WERI-Rb-1 (cell line): ENCODE results near the gene CASP7.

Experiments used
- DNase-seq: peaks from one replicate; pipeline ENCODE4 v3.0.0-alpha.2; 2020
- H3K27ac ChIP-seq: fragments of 250-450 bp; sonication (Bioruptor Pico); 2 replicates; pipeline ENCODE4 v1.5.1; 2020; ENCODE audit warnings: mild to moderate bottlenecking, moderate library complexity
- H3K27me3 ChIP-seq: fragments of 250-450 bp; sonication (Bioruptor Pico); 2 replicates; pipeline ENCODE4 v1.5.1; 2021; ENCODE audit warnings: mild to moderate bottlenecking, low read depth, moderate library complexity; ENCODE audit not compliant: insufficient read depth, severe bottlenecking
- H3K36me3 ChIP-seq: fragments of 250-450 bp; sonication (Bioruptor Pico); 2 replicates; pipeline ENCODE4 v1.5.1; 2020; ENCODE audit warnings: mild to moderate bottlenecking, moderate library complexity
- H3K4me3 ChIP-seq: 2 replicates; pipeline ENCODE4 v1.5.1; 2011; ENCODE audit warnings: low read depth, mild to moderate bottlenecking, control low read depth, low read length
- H3K9me3 ChIP-seq: fragments of 250-450 bp; sonication (Bioruptor Pico); 2 replicates; pipeline ENCODE4 v1.5.1; 2021; ENCODE audit warnings: mild to moderate bottlenecking, moderate library complexity; ENCODE audit not compliant: severe bottlenecking
- CTCF ChIP-seq: IDR thresholded peaks from 2 replicates; pipeline ENCODE4 v1.5.1; 2011; ENCODE audit warnings: low read depth, mild to moderate bottlenecking, control low read depth, inconsistent platforms, low read length

CASP7 gene

GRCh38 chr10:113689057-113689456, 9.3 kb downstream of the CASP7 start:
- Histone ChIP-seq H3K9me3 (peaks cover 16% of the 10 kb centered on the region), H3K27me3 (no peaks in the 10 kb centered on the region), H3K36me3 (no peaks in the 10 kb centered on the region), H3K27ac (no peak overlapping the region), H3K4me3 (no peak overlapping the region)
- no peak for DNase-seq
- no peak for TF ChIP-seq CTCF

- peaks cover 16% of the 10 kb centered on the region for H3K9me3 ChIP-seq
- no peaks in the 10 kb centered on the region for H3K27me3 ChIP-seq
- no peak for TF ChIP-seq CTCF
- no peak overlapping the region for H3K4me3 ChIP-seq
- DNase-seq: no peak
- H3K36me3 ChIP-seq: no peaks in the 10 kb centered on the region
- no peak overlapping the region for H3K27ac ChIP-seq
Observed at GRCh38 chr10:113689574-113689973, 9.9 kb downstream of the CASP7 start.

GRCh38 chr10:113690749-113691148, 11.0 kb downstream of the CASP7 start:
- TF ChIP-seq CTCF: no peak
- H3K4me3 ChIP-seq: no peak overlapping the region

GRCh38 chr10:113691381-113691780, 11.7 kb downstream of the CASP7 start:
- H3K4me3 ChIP-seq: no peak overlapping the region
- H3K36me3 ChIP-seq: no peaks in the 10 kb centered on the region
- H3K9me3 ChIP-seq: peaks cover 16% of the 10 kb centered on the region
- no peaks in the 10 kb centered on the region for H3K27me3 ChIP-seq
- DNase-seq: no peak
- TF ChIP-seq CTCF: no peak
- no peak overlapping the region for H3K27ac ChIP-seq

More at GRCh38 chr10:113690749-113691148, 11.0 kb downstream of the CASP7 start:
- H3K36me3 ChIP-seq: no peaks in the 10 kb centered on the region
- H3K27me3 ChIP-seq: no peaks in the 10 kb centered on the region
- DNase-seq: no peak
- no peak overlapping the region for H3K27ac ChIP-seq
- peaks cover 16% of the 10 kb centered on the region for H3K9me3 ChIP-seq

GRCh38 chr10:113692271-113692670, 12.6 kb downstream of the CASP7 start:
- no peak for TF ChIP-seq CTCF
- no peak overlapping the region for H3K4me3 ChIP-seq
- no peak overlapping the region for H3K27ac ChIP-seq
- no peak for DNase-seq
- H3K36me3 ChIP-seq: peaks cover under 1% of the 10 kb centered on the region; the same call in 1 of the 2 replicates
- no peaks in the 10 kb centered on the region for H3K27me3 ChIP-seq
- peaks cover 13% of the 10 kb centered on the region for H3K9me3 ChIP-seq

- no peak overlapping the region for H3K4me3 ChIP-seq
- H3K36me3 ChIP-seq: peaks cover 3% of the 10 kb centered on the region; the same call in 1 of the 2 replicates
- H3K27me3 ChIP-seq: no peaks in the 10 kb centered on the region
- DNase-seq: no peak
- no peak for TF ChIP-seq CTCF
- H3K27ac ChIP-seq: no peak overlapping the region
- H3K9me3 ChIP-seq: peaks cover 13% of the 10 kb centered on the region
Observed at GRCh38 chr10:113693348-113693747, 13.6 kb downstream of the CASP7 start.
